Measurements from ENCODE around the gene KIF16B.

DNA sequence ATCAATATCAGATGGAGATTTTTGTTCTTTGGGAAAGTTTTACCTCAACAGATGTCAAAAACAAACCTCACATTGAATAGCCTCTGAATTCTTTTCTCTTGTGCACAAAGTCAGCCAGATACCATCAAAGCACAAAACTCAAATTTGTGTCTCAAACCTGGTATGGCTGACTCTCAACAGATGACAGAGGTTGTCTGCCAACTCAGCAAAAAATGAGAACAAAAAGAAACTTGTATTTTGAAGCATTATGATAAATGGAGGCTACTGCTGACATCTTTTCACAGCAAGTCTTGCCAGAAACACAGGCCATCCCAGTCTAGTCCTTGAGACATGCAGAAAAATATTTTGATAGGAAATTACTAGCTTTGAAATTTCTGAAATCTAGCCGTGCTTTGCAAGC, 79.8 kb downstream of the KIF16B start:
- TF ChIP-seq POLR2A (IDR thresholded peaks at IDR 0.05; ENCODE audit: insufficient read depth in 1 of 2, low read depth in 2 of 2, low read length in 2 of 2) (no peak), ZNF761 (CRISPR knock-in tag; conservative IDR thresholded peaks at IDR 0.05) (no peak), FOXA1 (IDR thresholded peaks at IDR 0.05) (no peak), FOXA1 (CRISPR knock-in tag; IDR thresholded peaks at IDR 0.05) (no peak), ZNF430 (CRISPR knock-in tag; IDR thresholded peaks at IDR 0.05) (no peak), GABPA (IDR thresholded peaks at IDR 0.05; ENCODE audit: low read depth, low read length) (no peak), GABPA (CRISPR knock-in tag; IDR thresholded peaks at IDR 0.05; ENCODE audit: low read depth) (no peak), POGZ (CRISPR knock-in tag; IDR thresholded peaks at IDR 0.05) (no peak), THYN1 (CRISPR knock-in tag; IDR thresholded peaks at IDR 0.05; ENCODE audit: borderline replicate concordance, low read depth) (no peak), HDAC2 (CRISPR knock-in tag; IDR thresholded peaks at IDR 0.05) (no peak), JUND (CRISPR knock-in tag; IDR thresholded peaks at IDR 0.05) (no peak), ZNF768 (CRISPR knock-in tag; IDR thresholded peaks at IDR 0.05) (no peak), ZNF484 (CRISPR knock-in tag; IDR thresholded peaks at IDR 0.05; ENCODE audit: borderline replicate concordance, low read depth) (no peak)
- TF ChIP-seq, protein P1, sequence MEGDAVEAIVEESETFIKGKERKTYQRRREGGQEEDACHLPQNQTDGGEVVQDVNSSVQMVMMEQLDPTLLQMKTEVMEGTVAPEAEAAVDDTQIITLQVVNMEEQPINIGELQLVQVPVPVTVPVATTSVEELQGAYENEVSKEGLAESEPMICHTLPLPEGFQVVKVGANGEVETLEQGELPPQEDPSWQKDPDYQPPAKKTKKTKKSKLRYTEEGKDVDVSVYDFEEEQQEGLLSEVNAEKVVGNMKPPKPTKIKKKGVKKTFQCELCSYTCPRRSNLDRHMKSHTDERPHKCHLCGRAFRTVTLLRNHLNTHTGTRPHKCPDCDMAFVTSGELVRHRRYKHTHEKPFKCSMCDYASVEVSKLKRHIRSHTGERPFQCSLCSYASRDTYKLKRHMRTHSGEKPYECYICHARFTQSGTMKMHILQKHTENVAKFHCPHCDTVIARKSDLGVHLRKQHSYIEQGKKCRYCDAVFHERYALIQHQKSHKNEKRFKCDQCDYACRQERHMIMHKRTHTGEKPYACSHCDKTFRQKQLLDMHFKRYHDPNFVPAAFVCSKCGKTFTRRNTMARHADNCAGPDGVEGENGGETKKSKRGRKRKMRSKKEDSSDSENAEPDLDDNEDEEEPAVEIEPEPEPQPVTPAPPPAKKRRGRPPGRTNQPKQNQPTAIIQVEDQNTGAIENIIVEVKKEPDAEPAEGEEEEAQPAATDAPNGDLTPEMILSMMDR (CRISPR knock-in tag; IDR thresholded peaks at IDR 0.05), result no peak
